GM18526 (cell line): ENCODE data around the gene SCGN.

Source experiments
- POLR2A ChIP-seq: IDR thresholded peaks from 3 replicates; pipeline ENCODE4 v1.6.1; 2011; ENCODE audit not compliant: insufficient read length; ENCODE audit errors: extremely low read depth

The SCGN gene

DNA sequence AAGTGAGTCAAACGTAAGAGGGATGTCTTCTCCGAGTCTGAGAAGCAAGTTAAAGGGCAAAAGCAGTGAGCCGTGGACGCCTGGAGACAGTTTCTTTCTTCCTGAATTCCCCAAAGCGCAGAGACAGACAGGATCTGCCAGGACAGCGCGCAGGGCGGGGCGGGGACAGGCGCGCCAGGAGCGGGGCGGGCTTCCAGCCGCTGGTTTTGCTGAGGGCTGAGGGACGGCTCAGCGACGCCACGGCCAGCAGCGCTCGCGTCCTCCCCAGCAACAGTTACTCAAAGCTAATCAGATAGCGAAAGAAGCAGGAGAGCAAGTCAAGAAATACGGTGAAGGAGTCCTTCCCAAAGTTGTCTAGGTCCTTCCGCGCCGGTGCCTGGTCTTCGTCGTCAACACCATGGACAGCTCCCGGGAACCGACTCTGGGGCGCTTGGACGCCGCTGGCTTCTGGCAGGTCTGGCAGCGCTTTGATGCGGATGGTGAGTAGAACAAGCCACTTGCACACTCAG, at the start of gene SCGN:
Gene SCGN (plus strand): TSS at position 209 of the 509 bp plus-strand sequence. CDS start 189 bp downstream, at position 398.
- no peak for TF ChIP-seq POLR2A

DNA sequence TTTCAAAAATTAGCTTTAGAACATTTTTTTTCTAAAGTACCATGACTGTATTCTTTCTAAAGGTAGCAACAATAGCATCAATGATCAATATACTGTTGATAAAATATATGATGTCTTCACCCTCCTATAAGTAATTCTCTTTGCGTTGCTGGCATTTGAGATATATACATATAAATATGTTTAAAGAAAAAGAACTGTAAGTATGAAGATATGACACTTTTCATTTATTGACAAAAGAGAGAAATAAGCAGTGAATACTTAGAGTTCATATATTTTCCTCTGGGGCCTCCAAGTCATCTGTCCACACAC, 49.4 kb upstream of the SCGN start:
- TF ChIP-seq POLR2A: no peak

- no peak for TF ChIP-seq POLR2A
Observed at GRCh38 chr6:25603251-25603650, 48.8 kb upstream of the SCGN start.

GRCh38 chr6:25606151-25606550, 45.9 kb upstream of the SCGN start:
- no peak for TF ChIP-seq POLR2A

DNA sequence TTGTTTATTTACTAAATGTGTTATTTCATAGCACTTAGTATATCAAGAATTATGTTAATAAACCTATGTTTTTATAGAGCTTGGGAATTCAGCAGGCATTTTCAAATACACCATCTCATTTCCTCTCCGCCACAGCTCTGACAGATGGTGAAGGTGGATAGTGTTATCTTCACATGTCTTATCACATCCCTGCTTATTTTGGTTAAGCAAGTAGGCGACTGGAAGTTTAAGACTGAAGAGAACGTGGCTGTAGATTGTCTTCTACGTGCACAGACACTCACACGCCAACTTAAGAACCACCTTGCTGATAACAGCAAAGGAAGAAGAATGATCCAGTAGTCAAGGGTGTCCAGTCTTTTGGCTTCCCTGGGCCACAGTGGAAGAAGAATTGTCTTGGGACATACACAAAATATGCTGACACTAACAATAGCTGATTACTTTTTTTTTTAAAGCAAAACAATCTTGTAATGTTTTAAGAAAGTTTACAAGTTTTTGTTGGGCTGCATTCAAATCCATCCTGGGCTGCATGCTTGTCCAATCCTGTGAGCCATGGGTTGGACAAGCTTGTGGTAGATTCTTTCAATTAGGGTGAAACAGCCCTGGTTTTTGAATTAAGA, 43.3 kb upstream of the SCGN start:
- no peak for TF ChIP-seq POLR2A

- TF ChIP-seq POLR2A: no peak
Observed at GRCh38 chr6:25612666-25613065, 39.3 kb upstream of the SCGN start.

DNA sequence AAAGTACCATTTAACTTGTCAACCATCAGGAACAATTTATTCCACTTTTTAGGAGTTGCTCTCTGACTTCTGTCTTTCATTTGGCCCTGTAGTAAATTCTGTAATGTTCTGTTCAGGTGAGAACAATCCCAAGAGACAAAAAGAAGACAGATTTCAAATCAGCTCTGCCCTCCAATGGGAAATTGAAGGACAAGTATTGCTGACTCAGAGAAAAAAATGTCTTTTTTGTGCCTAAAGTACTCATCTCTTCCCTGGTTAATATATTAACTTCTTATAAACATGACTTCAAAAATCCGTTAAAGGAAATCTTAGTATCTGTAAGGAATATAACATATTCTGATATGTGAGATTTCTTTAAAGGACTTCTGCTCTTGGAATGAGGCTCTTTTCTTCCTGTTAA, 38.6 kb upstream of the SCGN start:
- no peak for TF ChIP-seq POLR2A

DNA sequence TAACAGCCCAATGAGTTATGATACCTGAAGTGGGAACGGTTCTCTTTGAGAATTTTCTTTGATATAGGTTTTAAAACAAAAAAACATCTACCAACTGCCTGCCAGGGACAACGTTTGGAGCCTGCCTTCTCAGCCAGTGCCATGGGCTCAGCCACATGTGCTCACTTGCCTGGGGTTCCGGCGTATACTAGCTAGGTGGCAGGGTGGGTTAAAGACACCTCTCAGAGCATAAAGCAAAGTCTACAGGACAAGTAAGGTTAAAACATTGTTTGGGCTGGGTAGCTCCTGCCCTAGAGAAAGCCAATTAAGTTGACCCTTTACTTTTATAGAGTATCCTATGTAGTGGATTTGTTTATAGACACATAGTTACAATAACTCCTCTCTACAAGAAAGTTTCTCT, 38.0 kb upstream of the SCGN start:
- no peak for TF ChIP-seq POLR2A

GRCh38 chr6:25615471-25615870, 36.5 kb upstream of the SCGN start:
- no peak for TF ChIP-seq POLR2A

GRCh38 chr6:25617997-25618396, 34.0 kb upstream of the SCGN start:
- TF ChIP-seq POLR2A: no peak

- no peak for TF ChIP-seq POLR2A
Observed at GRCh38 chr6:25619217-25619616, 32.8 kb upstream of the SCGN start.

DNA sequence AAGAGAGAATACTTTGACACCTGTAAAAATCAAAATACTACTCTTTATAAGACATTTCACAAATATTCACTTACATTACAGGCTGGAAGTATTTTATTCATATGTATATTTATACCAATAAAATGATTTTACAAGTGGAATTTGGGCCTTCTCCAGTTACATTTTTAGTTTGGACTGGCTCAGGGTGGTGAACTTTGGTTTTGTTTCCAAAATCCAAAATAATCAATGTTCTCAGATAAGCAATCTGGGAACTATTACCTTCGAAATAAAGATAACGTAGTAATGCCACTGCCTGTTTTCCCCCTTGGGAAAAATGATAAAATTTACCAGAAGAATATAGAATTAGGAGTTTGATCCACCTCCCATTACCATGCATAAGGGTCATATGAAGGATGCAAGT, 31.6 kb upstream of the SCGN start:
- no peak for TF ChIP-seq POLR2A

DNA sequence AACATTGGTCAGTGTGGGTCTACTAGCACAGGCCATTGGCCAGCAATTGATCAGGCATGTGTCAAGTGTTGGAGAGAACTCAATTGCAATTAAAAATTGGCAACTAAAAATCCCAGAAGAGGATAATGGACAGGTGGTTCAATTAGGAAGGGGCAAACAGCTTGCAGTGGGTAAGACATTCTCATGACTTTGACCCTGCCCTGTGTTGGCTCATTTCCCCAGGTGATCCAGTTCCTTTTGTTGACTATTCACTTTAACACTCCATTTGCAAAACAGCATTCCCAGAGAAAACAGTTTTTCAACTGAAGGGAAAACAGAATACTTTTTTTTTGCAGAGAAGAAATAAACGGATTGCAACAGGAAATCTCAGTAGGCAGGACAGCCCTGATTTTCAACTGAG, 28.9 kb upstream of the SCGN start:
- no peak for TF ChIP-seq POLR2A

- no peak for TF ChIP-seq POLR2A
Observed at GRCh38 chr6:25623879-25624278, 28.1 kb upstream of the SCGN start.

GRCh38 chr6:25627001-25627400, 25.0 kb upstream of the SCGN start:
- TF ChIP-seq POLR2A: no peak

GRCh38 chr6:25628471-25629197, 23.4 kb upstream of the SCGN start:
- no peak for TF ChIP-seq POLR2A

DNA sequence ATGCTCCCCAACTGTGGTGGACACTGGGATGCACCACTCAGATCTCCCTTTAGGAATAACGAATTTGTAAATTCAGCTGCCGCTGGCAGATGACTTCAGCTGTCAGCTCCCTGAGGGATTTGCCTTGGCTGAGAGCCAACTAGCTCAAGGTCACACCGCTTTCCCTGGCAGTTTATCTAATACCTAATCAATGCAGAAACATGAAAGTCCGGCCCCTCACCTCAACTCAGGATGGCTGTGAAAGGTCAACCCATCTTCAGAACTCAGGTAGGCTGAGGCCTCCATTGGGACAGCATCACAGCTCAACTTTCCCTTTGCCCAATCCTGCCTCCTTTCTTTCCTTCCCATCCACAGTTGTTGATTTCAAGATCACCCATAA, 22.8 kb upstream of the SCGN start:
- no peak for TF ChIP-seq POLR2A
